VCaP (cell line): ENCODE data around the gene FRMPD1.
A peak's percentile ranks its signal among the peaks of the same experiment; 100 is the strongest.

Experiments
- H3K27ac ChIP-seq: fragments of 450-650 bp; 2 replicates; pipeline ENCODE4 v1.5.1; 2017
- TF ChIP-seq, protein P1 (sequence below): fragments of 450-650 bp; conservative IDR thresholded peaks from 2 replicates; pipeline ENCODE4 v1.5.1; 2017; ENCODE audit warnings: mild to moderate bottlenecking, moderate library complexity

The FRMPD1 gene, protein sequence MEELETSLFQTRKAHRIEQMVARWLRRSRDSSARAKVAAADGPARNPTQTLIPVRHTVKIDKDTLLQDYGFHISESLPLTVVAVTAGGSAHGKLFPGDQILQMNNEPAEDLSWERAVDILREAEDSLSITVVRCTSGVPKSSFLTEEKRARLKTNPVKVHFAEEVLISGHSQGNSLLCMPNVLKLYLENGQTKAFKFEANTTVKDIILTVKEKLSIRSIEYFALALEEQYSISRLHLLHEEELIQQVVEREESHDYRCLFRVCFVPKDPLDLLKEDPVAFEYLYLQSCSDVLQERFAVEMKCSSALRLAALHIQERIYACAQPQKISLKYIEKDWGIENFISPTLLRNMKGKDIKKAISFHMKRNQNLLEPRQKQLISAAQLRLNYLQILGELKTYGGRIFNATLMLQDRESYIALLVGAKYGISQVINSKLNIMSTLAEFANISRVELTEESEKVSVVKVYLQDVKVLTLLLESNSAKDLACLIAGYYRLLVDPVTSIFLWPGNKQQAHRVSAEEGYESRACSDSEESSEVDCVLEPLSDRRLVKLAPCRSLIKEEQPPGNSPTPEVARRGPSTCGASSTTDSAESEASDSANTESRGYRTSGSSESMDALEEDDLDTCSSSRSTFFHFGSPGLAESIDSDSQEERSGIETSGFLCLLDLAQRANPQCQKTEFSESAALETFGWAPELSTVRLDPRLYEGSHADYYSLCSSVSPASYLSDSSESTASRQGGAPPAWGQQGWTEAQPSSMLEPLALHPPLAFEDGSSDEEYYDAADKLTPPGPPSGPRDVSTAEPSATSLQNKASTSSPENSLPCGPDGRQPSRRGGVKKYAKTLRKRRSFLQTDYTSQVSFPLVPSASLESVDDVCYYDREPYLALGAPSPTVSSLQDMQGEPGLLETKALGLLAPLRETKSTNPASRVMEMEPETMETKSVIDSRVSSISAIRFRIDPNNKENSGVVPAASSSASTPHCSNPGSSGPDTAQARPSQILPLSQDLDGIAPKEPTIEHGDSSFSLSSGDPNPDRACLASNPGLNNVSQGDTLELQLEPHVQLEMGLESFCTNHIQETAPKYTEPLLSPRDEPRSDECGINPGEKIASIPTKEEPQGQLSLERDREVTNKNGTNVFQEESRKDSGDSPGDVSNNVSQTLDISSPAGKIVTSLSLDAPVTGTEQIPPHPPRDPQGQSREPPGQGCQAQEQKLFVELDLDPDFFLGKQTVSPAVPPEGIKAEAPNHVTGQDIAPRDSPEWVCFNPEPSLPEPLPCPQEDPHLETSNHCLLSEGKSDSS (N-terminal part only)

DNA sequence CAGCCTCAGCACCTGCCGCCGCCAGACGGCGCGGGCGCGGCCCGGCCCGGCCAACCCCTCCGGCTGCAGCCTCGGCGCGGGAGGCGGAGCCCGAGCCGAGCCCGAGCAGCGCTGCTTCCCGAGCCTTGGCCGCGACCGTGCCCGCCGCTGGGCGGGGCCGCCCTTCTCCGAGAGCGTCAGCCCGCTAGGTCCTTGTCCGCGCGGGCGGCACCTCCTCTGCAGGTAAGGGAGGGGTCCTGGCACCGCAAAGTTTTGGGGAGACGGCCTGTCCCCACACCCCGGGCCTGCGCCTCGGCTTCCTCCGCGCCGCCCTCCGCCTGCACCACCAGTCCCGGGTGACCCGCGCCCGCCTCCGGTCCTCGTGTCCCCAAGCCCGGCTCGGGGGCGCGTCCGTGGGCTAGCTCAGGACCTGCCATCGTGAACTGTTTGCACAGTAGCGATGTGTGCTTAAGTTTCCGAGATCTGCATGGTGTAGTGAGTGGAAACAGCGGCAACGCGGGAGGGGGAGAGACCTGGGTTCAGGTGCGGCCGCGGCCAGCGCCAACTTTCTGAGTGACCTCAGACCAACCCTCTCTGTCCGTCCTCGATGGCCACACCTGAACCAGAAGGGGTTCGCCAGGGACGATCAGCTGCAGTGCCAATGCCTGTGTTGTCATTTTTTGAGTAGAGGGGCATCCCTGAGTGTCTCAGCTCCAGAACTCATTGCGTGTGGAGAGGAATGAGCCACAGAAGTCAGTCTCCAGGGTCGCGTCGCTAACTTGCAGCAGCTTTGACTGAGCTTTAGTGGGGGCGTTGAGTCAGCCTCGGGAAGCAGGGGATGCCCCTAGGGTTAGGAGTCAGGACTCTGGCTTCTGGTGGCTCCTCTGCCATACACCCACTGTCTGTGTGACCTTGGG, at the start of gene FRMPD1:
Gene FRMPD1, plus strand, starts transcription at position 82 of the 896 bp plus-strand sequence. CDS start 41,688 bp downstream, outside the sequence.
- peak within 1 kb of the TSS; percentile 45; the same call in 1 of the 2 replicates for H3K27ac ChIP-seq
- TF ChIP-seq, protein P1, sequence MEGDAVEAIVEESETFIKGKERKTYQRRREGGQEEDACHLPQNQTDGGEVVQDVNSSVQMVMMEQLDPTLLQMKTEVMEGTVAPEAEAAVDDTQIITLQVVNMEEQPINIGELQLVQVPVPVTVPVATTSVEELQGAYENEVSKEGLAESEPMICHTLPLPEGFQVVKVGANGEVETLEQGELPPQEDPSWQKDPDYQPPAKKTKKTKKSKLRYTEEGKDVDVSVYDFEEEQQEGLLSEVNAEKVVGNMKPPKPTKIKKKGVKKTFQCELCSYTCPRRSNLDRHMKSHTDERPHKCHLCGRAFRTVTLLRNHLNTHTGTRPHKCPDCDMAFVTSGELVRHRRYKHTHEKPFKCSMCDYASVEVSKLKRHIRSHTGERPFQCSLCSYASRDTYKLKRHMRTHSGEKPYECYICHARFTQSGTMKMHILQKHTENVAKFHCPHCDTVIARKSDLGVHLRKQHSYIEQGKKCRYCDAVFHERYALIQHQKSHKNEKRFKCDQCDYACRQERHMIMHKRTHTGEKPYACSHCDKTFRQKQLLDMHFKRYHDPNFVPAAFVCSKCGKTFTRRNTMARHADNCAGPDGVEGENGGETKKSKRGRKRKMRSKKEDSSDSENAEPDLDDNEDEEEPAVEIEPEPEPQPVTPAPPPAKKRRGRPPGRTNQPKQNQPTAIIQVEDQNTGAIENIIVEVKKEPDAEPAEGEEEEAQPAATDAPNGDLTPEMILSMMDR = peak; percentile 67; the same call in 1 of the 2 replicates

DNA sequence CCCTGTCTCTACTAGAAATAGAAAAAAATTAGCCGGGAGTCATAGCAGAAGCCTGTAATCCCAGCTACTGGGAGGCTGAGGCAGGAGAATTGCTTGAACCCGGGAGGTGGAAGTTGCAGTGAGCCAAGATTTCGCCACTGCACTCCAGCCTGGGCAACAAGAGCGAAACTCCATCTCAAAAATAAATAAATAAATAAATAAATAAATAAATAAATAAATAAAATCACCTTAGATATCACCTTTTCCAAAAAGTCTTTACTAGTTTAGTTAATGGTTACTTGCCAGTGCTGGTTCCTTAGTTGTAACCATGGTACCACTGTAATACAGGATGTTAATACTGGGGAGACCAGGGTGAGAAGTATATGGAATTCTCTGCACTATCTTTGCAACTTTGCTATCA, 48.7 kb upstream of the FRMPD1 start:
- peak overlapping the region; percentile 87 for H3K27ac ChIP-seq

GRCh38 chr9:37602817-37603216, 47.9 kb upstream of the FRMPD1 start:
- H3K27ac ChIP-seq = peak overlapping the region; percentile 87
- TF ChIP-seq, protein P1 = no peak

GRCh38 chr9:37604296-37604695, 46.5 kb upstream of the FRMPD1 start:
- peak overlapping the region; percentile 87 for H3K27ac ChIP-seq
- TF ChIP-seq, protein P1 = no peak

DNA sequence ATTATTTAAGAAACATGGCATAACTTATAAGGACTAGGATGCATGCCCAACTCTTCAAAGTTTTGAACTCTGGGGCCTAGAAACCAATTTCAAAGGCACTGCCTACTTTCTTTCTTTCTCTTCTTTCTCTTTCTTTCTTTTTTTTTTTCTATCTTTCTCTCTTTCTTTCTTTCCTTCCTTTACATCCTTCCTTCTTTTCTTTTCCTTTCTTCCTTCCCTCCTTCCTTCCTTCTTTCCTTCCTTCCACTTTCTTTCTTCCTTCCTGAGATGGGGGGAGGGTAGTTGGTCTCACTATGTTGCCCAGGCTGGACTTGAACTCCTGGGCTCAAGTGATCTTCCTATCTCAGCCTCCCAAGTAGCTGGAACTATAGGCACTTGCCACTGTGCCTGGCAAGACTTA, 42.5 kb upstream of the FRMPD1 start:
- no peak overlapping the region for H3K27ac ChIP-seq
- TF ChIP-seq, protein P1 = no peak

GRCh38 chr9:37609735-37610397, 40.9 kb upstream of the FRMPD1 start:
- TF ChIP-seq, protein P1 = no peak
- no peak overlapping the region for H3K27ac ChIP-seq
